Heart left ventricle (tissue), 13 donors: ENCODE measurements around the gene MOCS2.

Experiments
- CTCF ChIP-seq, 12 donors: fragments of 200-600 bp; sonication (generic) in 4 of 12; IDR thresholded peaks; one replicate each; pipeline versions ENCODE4 v1.5.0 to v1.8.0; 2018 to 2022; ENCODE audit warnings: antibody characterized with exemption in 12 of 12, mild to moderate bottlenecking in 5 of 12
- POLR2A ChIP-seq, 2 donors: fragments of 450-650 bp; IDR thresholded peaks; one replicate each; pipeline ENCODE4 v1.6.1; 2017; ENCODE audit warnings: antibody characterized with exemption in 2 of 2, mild to moderate bottlenecking in 2 of 2, moderate library complexity in 2 of 2
- donor health status: ischemic (EF 13 %, LVEDD 7.1; RV severe dilation, severe dysfunction).
- donor health status: DM: no; HTN: yes; CAD: no.
- donor health status: DM: no; HTN: no; CAD: no.
- donor health status: ischemic (EF 25% LVEDD 6.9; RV normal size, moderate dysfunction).
- donor health status: ischemic (EF 25% LVEDD 5.7; RV mildly dilated, moderate dysfunction).
- donor health status: ischemic (EF 35%, LVEDD 5.7; RV mildly dilated, moderate dysfunction).
- donor health status: nonischemic (EF 11% LVEDD 7.7; RV severe dilation, severe dysfunction).
- donor health status: DM: yes; HTN: yes; CAD: no.
- donor health status: PGD.
- donor health status: ischemic (EF 29% LVEDD 5.4; RV normal size, mild dysfunction).
- donor health status: nonischemic (EF 23%, LVEDD 6.1; RV moderate dilation, normal function).

DNA sequence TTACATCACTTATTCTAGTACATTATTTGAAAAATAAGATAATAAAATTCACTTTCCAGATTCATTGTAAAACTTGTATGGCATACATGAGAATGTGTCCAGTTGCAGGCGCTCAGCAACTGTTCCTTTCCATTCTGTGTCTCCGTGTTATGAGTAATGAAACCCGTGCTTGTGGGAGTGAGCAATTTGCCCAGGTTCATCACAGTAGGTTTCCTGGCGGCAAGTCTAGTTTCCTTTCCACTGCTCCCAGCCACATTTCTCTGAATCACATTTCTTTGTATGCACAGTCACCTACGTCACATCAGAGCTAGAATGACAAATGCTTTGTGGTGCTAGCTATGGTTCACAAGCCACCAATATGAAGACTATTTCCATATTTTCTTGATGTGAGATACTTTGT, 39.9 kb downstream of the MOCS2 start:
- no peak for TF ChIP-seq CTCF (IDR thresholded peaks at IDR 0.05)
- TF ChIP-seq POLR2A (IDR thresholded peaks at IDR 0.05), result no peak
